Mammary epithelial cell (primary cell): Measurements from ENCODE around the gene YAF2.
"Not testable (repeated sequence)": the region's sequence is repeated elsewhere in the genome, so short reads cannot be mapped to it uniquely, and the experiment has no call there.

Experiments used
- CTCF ChIP-seq, 2 donors: IDR thresholded peaks in 1 of 2; conservative IDR thresholded peaks in 1 of 2; 2 replicates each; pipeline ENCODE4 v1.5.1; 2011 to 2012; ENCODE audit warnings: inconsistent platforms in 2 of 2, low read length in 2 of 2, mild to moderate bottlenecking in 2 of 2, control low read depth in 1 of 2, low read depth in 1 of 2; ENCODE audit not compliant: insufficient read depth in 1 of 2; ENCODE audit errors: extremely low read depth in 1 of 2
- EZH2 ChIP-seq: IDR thresholded peaks from 2 replicates; pipeline ENCODE4 v1.6.1; 2012; ENCODE audit warnings: low read length, inconsistent platforms, borderline replicate concordance

- not testable (repeated sequence) for TF ChIP-seq CTCF (conservative IDR thresholded peaks at IDR 0.05 in 1 of 2, IDR thresholded peaks at IDR 0.05 in 1 of 2; ENCODE audit: extremely low read depth in 1 of 2, insufficient read depth in 1 of 2, low read depth in 1 of 2, low read length in 2 of 2); EZH2
Measured at GRCh38 chr12:42227525-42227924, 10.5 kb downstream of the YAF2 start.
